HUES64 (cell line): Measurements from ENCODE around the gene TRERF1.

Experiments used
- H3K27ac ChIP-seq: 2 replicates; pipeline ENCODE4 v1.7.0; 2013; ENCODE audit warnings: low read depth, low read length, inconsistent platforms
- H3K27me3 ChIP-seq: 2 replicates; pipeline ENCODE4 v1.6.1; 2013; ENCODE audit warnings: mild to moderate bottlenecking, low read length; ENCODE audit not compliant: insufficient read depth
- H3K36me3 ChIP-seq: 2 replicates; pipeline ENCODE4 v1.6.1; 2013; ENCODE audit warnings: mild to moderate bottlenecking, low read length; ENCODE audit not compliant: insufficient read depth
- H3K4me1 ChIP-seq: 2 replicates; pipeline ENCODE4 v1.6.1; 2013; ENCODE audit warnings: mild to moderate bottlenecking, low read length, moderate library complexity; ENCODE audit not compliant: insufficient read depth
- H3K4me3 ChIP-seq: 2 replicates; pipeline ENCODE4 v1.5.1; 2013; ENCODE audit warnings: mild to moderate bottlenecking, low read length, moderate library complexity
- H3K9ac ChIP-seq: 2 replicates; pipeline ENCODE4 v1.6.1; 2013; ENCODE audit warnings: mild to moderate bottlenecking, low read depth, low read length
- H3K9me3 ChIP-seq: 2 replicates; pipeline ENCODE4 v1.6.1; 2013; ENCODE audit warnings: low read depth, low read length; ENCODE audit not compliant: insufficient read depth
- WGBS: fragments of 150-250, 120-280 bp; methylation state at CpG from one replicate; pipeline ENCODE4 v1.1.7; 2013; ENCODE audit warnings: missing lambda C conversion rate; 5-methylcytosine and 5-hydroxymethylcytosine counted together

The TRERF1 gene

DNA sequence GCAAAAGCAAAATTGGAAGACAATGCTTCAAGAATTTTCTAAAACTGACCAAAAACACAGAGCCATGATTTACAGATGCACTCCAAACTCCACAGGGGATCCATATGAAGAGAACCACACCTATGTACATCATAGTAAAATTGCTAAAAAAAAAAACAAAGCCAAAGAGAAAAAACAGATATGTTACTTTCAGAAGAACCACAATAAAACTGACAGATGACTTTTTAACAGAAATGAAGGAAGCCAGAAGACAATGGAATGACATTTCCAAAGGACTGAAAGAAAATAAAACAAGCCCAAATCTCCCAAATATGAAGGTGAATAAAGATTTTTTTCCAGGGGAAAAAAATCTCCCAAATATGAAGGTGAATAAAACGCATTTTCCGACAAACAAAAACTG is 17.5 kb downstream of the TRERF1 start:
- Histone ChIP-seq H3K4me3 (no peak overlapping the region), H3K9me3 (peaks cover 12% of the 10 kb centered on the region), H3K27ac (no peak overlapping the region), H3K9ac (no peak overlapping the region), H3K36me3 (peaks cover 9% of the 10 kb centered on the region), H3K27me3 (no peaks in the 10 kb centered on the region), H3K4me1 (peaks cover 19% of the 10 kb centered on the region)
- no CpG with 5 or more reads among the region's 2 CpGs for WGBS

DNA sequence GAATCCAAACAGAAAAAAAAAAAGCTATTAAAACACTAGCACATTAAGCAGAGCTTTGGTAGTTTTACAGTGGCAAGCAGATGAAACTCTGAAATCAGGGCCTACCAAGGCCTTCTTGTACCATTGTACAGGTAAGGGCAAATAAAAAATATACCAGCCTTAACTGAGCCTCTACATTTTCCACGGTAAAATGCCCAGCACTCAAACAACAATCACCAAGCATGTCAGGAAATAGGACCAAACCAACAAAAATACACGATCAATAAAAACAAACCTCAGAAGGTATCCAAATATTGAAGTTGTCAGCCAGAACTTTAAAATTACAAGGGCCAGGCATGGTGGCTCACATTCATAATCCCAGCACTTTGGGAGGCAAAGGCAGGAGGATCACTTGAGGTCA is 18.3 kb downstream of the TRERF1 start:
- H3K27ac ChIP-seq = no peak overlapping the region
- H3K9me3 ChIP-seq = peaks cover 12% of the 10 kb centered on the region
- H3K4me3 ChIP-seq = no peak overlapping the region
- peaks cover 20% of the 10 kb centered on the region for H3K4me1 ChIP-seq
- peaks cover 9% of the 10 kb centered on the region for H3K36me3 ChIP-seq
- no peak overlapping the region for H3K9ac ChIP-seq
- 88% methylated on average over 2 of the region's 2 CpGs for WGBS
- no peaks in the 10 kb centered on the region for H3K27me3 ChIP-seq

- Histone ChIP-seq H3K9me3 (peaks cover 12% of the 10 kb centered on the region), H3K4me1 (peaks cover 25% of the 10 kb centered on the region), H3K27ac (no peak overlapping the region), H3K27me3 (no peaks in the 10 kb centered on the region), H3K4me3 (no peak overlapping the region), H3K36me3 (peaks cover 9% of the 10 kb centered on the region), H3K9ac (no peak overlapping the region)
- WGBS = 98% methylated on average over 2 of the region's 3 CpGs
These were observed 19.8 kb downstream of the TRERF1 start for GRCh38 chr6:42431877-42432276.

- WGBS = 83% methylated on average over 2 of the region's 3 CpGs
- no peak overlapping the region for H3K4me3 ChIP-seq
- no peak overlapping the region for H3K27ac ChIP-seq
- H3K27me3 ChIP-seq = no peaks in the 10 kb centered on the region
- peaks cover 12% of the 10 kb centered on the region for H3K9me3 ChIP-seq
- no peak overlapping the region for H3K9ac ChIP-seq
- H3K4me1 ChIP-seq = peaks cover 25% of the 10 kb centered on the region
- H3K36me3 ChIP-seq = peaks cover 9% of the 10 kb centered on the region
These were observed 20.4 kb downstream of the TRERF1 start for GRCh38 chr6:42431356-42431755.

- Histone ChIP-seq H3K4me1 (peaks cover 25% of the 10 kb centered on the region), H3K27me3 (no peaks in the 10 kb centered on the region), H3K4me3 (no peak overlapping the region), H3K36me3 (peaks cover 5% of the 10 kb centered on the region), H3K9me3 (peaks cover 7% of the 10 kb centered on the region), H3K27ac (no peak overlapping the region), H3K9ac (no peak overlapping the region)
- 91% methylated on average over 7 of the region's 7 CpGs for WGBS
These were observed 21.9 kb downstream of the TRERF1 start for GRCh38 chr6:42429836-42430235.

DNA sequence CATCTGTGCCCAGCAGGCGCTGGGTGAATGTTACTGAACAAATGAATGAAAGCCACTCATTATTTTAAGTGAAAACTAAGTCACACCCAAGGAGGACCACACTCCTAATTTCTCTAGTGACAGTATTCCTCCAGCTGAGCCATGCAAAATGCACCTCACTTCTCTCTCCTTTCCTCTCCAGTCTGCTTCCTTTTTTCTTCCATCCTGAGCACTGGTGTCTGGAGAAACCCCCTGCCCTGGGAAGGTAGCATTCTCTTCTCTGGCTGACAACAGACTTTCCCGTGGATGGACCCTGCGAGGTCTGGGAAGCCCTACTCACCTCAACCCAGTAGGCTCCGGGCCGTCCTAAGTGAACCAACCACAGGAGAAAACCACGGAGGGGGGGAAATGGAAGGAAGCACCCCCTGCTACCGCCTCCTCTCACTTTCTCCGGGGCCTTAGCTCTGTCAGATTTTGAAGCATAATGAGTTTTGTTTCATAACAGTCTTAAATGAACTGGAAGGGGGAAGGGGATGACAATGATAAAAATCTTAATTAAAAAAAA is 22.6 kb downstream of the TRERF1 start:
- Histone ChIP-seq H3K36me3 (peaks cover 4% of the 10 kb centered on the region), H3K4me1 (peaks cover 25% of the 10 kb centered on the region), H3K9me3 (peaks cover 6% of the 10 kb centered on the region), H3K4me3 (no peak overlapping the region), H3K27me3 (no peaks in the 10 kb centered on the region), H3K27ac (no peak overlapping the region), H3K9ac (no peak overlapping the region)
- 86% methylated on average over 8 of the region's 8 CpGs for WGBS

DNA sequence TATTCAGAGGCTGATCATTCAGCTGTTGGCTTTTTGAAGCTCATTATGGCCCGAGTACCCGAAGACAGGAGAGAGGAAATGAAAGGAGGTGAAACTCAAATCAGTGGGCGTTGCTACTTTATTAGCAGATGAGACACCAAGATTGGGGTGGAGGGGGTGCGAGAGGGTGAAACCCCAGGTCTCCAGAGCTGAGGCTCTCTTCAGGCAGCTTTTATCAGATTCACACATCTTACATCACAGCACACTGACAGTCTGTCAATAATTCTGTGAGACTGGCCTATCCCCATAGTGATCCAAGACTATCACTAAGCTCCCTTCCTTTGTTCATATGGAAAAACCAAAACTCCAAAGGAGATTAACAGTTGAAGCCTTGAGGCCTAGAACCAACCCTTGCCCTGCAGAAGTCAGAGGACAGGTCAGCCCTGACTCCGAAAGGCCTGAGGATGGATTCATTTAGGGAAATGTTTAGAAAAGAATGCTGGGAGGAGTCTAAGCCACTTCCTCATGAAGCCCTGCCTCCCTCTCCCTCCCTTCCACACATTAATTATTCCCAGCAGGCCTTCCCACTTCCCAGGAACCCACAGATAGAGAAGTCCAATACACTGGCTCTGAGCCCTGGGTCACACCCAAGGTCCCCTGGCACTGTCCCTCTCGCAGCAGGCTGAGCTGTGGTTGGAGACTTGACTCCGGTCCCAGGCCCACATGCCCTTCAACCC is 23.2 kb downstream of the TRERF1 start:
- no peaks in the 10 kb centered on the region for H3K27me3 ChIP-seq
- no peak overlapping the region for H3K9ac ChIP-seq
- H3K27ac ChIP-seq = 0 out of 2 replicates have a peak overlapping the region, but pooled peaks have one; percentile 44
- no peaks in the 10 kb centered on the region for H3K36me3 ChIP-seq
- H3K4me1 ChIP-seq = peaks cover 25% of the 10 kb centered on the region
- no peak overlapping the region for H3K4me3 ChIP-seq
- no peaks in the 10 kb centered on the region for H3K9me3 ChIP-seq
- WGBS = 80% methylated on average over 7 of the region's 7 CpGs

DNA sequence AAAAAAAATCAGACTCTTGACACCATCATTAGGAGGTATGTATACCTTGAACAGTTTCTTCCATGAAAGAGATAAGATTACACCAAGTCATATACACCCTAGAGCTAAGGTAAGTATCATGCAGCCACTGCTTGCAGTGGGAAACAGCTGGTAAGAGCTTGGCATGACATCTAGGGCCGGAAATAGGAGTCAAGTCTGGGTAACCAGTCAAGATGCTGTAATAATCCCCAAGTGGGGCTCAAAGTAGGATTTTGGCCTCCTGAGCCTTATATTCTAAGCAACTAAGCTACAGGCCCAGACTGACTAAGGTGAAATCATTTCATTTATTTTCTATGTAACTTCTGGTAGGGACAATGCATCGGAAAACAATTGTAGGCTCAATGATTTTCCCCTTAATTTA is 23.9 kb downstream of the TRERF1 start:
- H3K27me3 ChIP-seq = no peaks in the 10 kb centered on the region
- H3K27ac ChIP-seq = no peak overlapping the region
- H3K9me3 ChIP-seq = no peaks in the 10 kb centered on the region
- H3K4me1 ChIP-seq = peaks cover 25% of the 10 kb centered on the region
- H3K36me3 ChIP-seq = no peaks in the 10 kb centered on the region
- no peak overlapping the region for H3K9ac ChIP-seq
- WGBS = over 99% methylated on average over 2 of the region's 2 CpGs
- H3K4me3 ChIP-seq = no peak overlapping the region

DNA sequence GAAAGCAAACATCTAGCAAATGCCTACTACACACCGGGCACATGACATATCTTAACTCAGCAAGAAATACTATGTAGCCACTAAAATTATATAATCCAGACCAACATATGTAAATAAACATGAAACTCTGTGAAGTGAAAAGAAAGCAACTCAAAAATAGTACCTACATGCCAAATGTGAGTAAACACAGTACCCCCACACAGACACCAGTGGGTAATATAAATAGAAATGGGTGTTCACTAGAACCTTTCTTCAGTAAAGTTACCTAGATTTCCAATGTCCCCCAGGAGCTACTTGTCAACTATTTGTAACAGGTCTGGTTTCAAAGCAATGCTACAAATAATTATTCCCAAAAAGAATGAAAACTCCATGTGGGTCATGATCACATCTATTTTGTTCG is 25.5 kb downstream of the TRERF1 start:
- Histone ChIP-seq H3K4me3 (no peak overlapping the region), H3K27ac (no peak overlapping the region), H3K27me3 (no peaks in the 10 kb centered on the region), H3K36me3 (no peaks in the 10 kb centered on the region), H3K9ac (no peak overlapping the region), H3K9me3 (no peaks in the 10 kb centered on the region), H3K4me1 (peaks cover 15% of the 10 kb centered on the region)
- 95% methylated on average over 2 of the region's 2 CpGs for WGBS

DNA sequence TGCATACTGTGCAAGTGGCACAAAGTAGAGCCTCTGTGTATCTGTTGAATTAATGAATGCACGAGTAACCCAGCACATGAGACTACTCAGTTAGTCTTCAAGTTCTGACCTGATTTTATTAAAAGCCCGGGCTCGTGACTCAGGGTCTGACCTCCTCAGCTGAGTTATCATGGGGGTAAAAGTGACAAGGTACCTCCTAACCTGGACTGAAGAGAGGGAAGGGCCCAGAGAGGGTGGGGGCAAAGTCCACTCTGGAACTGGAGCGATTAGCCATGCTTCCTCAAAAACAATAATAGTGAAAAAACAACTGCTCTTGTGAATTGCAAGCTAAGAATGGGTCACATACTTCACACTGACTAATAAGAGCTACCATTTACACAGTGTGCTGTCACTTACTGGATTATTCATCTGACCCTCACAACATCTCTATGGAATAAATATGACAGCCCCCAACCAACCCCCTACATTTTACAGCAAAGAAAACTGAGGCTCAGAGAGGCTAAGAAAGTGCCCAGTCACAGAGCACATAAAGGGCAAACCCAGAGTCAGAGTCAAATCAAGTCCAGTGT is 26.7 kb downstream of the TRERF1 start:
- peaks cover 19% of the 10 kb centered on the region for H3K4me1 ChIP-seq
- no peaks in the 10 kb centered on the region for H3K27me3 ChIP-seq
- WGBS = 88% methylated on average over 4 of the region's 4 CpGs
- H3K9ac ChIP-seq = no peak overlapping the region
- no peak overlapping the region for H3K27ac ChIP-seq
- no peaks in the 10 kb centered on the region for H3K9me3 ChIP-seq
- no peaks in the 10 kb centered on the region for H3K36me3 ChIP-seq
- no peak overlapping the region for H3K4me3 ChIP-seq

- Histone ChIP-seq H3K27ac (no peak overlapping the region), H3K9ac (no peak overlapping the region), H3K27me3 (no peaks in the 10 kb centered on the region), H3K9me3 (no peaks in the 10 kb centered on the region), H3K36me3 (no peaks in the 10 kb centered on the region), H3K4me1 (peaks cover 16% of the 10 kb centered on the region), H3K4me3 (no peak overlapping the region)
- WGBS = 96% methylated on average over 7 of the region's 8 CpGs
These were observed 28.5 kb downstream of the TRERF1 start for GRCh38 chr6:42423244-42423643.
